OCI-LY3 (cell line): ENCODE data around the gene TPRA1.

Source experiments
- H2AFZ ChIP-seq: fragments of 200-600, 300-600 bp; shearing (Covaris generic); 2 replicates; pipeline ENCODE4 v1.6.0; 2014; ENCODE audit warnings: antibody characterized with exemption, low read depth, low read length
- H3K27ac ChIP-seq: fragments of 200-600, 300-600 bp; sonication (generic); 2 replicates; pipeline ENCODE4 v1.5.1; 2014; ENCODE audit warnings: mild to moderate bottlenecking, low read length, moderate library complexity, mixed read lengths
- H3K27me3 ChIP-seq: fragments of 200-600, 300-600 bp; sonication (generic); 2 replicates; pipeline ENCODE4 v1.6.1; 2014; ENCODE audit warnings: low read depth, low read length, mixed read lengths
- H3K36me3 ChIP-seq: fragments of 200-600, 300-600 bp; sonication (generic); replicated peaks from 2 replicates; pipeline ENCODE3; 2014; ENCODE audit warnings: low read depth, low read length, mixed read lengths
- H3K4me1 ChIP-seq: fragments of 300-600, 200-600 bp; sonication (generic); 2 replicates; pipeline ENCODE4 v1.6.1; 2014; ENCODE audit warnings: low read length, mixed read lengths
- H3K4me2 ChIP-seq: fragments of 200-600, 300-600 bp; sonication (generic); 2 replicates; pipeline ENCODE4 v1.6.1; 2014; ENCODE audit warnings: low read length, mixed read lengths
- H3K4me3 ChIP-seq: fragments of 300-600, 200-600 bp; sonication (generic); 2 replicates; pipeline ENCODE4 v1.5.1; 2014; ENCODE audit warnings: antibody characterized with exemption, mild to moderate bottlenecking, low read length, moderate library complexity
- H3K79me2 ChIP-seq: fragments of 300-600, 200-600 bp; shearing (Covaris generic); 2 replicates; pipeline ENCODE4 v1.6.1; 2014; ENCODE audit warnings: mild to moderate bottlenecking, low read length, mixed read lengths
- H3K9ac ChIP-seq: fragments of 300-600, 200-600 bp; shearing (Covaris generic); 2 replicates; pipeline ENCODE4 v1.6.0; 2014; ENCODE audit warnings: mild to moderate bottlenecking, low read length, moderate library complexity
- H3K9me3 ChIP-seq: fragments of 200-600, 300-600 bp; shearing (Covaris generic); 2 replicates; pipeline ENCODE4 v1.6.1; 2014; ENCODE audit warnings: low read length, mixed read lengths; ENCODE audit not compliant: insufficient read depth
- H4K20me1 ChIP-seq: fragments of 200-600, 300-600 bp; sonication (generic); 2 replicates; pipeline ENCODE4 v1.6.1; 2016; ENCODE audit warnings: low read length, mixed read lengths; ENCODE audit not compliant: insufficient read depth
- EZH2phosphoT487 ChIP-seq: fragments of 200-600 bp; shearing (Covaris generic); IDR thresholded peaks from 2 replicates; pipeline ENCODE4 v1.6.1; 2018; ENCODE audit warnings: antibody characterized with exemption, mixed run types, low read depth
- TF ChIP-seq, protein P1 (sequence below): fragments of 200-600, 300-600 bp; sonication (generic); IDR thresholded peaks from 2 replicates; pipeline ENCODE4 v1.5.1; 2014; ENCODE audit warnings: antibody characterized with exemption, low read length, low read depth

TPRA1 gene

DNA sequence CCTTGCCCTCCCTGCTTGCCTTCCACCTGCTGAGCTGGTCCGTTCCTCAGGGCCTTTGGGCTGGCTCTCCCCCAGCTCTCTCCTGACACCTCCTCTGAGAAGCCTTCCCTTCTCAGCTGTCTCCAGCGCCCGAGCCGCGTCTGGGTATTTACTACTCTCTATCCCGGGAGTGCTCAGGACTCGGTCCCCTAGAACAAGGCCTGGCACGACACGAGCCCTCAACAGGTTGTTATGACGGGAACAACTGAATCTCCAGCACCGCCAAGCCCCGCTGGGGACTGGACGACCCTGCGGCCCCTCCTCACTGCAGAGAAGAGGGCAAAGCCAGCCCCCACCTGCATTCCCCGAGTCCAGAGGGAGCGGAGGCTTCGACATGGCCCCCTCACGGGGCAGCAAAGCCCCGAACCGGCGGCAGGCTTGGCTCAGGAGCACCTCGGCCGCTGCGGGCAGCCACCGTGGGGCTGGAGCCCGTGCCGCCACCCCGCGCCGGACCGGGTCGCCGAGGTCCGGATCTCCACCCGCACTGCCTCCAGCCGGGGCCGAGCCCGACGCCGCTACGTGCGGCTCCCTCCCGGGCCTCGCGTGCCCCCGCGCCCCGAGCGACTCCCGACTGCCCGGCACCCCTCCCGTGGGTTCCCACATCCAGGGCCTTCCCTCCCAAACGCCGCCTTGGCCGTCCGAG lies 792 bp downstream of the TPRA1 start:
- Histone ChIP-seq H3K27ac (peak overlapping the region; percentile 68), H3K79me2 (peaks cover 57% of the 10 kb centered on the region), H2AFZ (no peak overlapping the region; the same call in 1 of the 2 replicates), H4K20me1 (peaks cover 38% of the 10 kb centered on the region), H3K27me3 (no peaks in the 10 kb centered on the region), H3K4me2 (peak overlapping the region; percentile 86), H3K9ac (peak overlapping the region; percentile 93), H3K9me3 (no peaks in the 10 kb centered on the region), H3K4me1 (peaks cover 23% of the 10 kb centered on the region), H3K4me3 (peak overlapping the region; percentile 94), H3K36me3 (peaks cover 12% of the 10 kb centered on the region)
- no peak for TF ChIP-seq EZH2phosphoT487
- TF ChIP-seq, protein P1, sequence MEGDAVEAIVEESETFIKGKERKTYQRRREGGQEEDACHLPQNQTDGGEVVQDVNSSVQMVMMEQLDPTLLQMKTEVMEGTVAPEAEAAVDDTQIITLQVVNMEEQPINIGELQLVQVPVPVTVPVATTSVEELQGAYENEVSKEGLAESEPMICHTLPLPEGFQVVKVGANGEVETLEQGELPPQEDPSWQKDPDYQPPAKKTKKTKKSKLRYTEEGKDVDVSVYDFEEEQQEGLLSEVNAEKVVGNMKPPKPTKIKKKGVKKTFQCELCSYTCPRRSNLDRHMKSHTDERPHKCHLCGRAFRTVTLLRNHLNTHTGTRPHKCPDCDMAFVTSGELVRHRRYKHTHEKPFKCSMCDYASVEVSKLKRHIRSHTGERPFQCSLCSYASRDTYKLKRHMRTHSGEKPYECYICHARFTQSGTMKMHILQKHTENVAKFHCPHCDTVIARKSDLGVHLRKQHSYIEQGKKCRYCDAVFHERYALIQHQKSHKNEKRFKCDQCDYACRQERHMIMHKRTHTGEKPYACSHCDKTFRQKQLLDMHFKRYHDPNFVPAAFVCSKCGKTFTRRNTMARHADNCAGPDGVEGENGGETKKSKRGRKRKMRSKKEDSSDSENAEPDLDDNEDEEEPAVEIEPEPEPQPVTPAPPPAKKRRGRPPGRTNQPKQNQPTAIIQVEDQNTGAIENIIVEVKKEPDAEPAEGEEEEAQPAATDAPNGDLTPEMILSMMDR = no peak

GRCh38 chr3:127588806-127589577 lies 1.5 kb downstream of the TPRA1 start:
- Histone ChIP-seq H3K9me3 (no peaks in the 10 kb centered on the region), H3K4me2 (peak overlapping the region; percentile 86), H3K79me2 (peaks cover 61% of the 10 kb centered on the region), H3K27ac (no peak overlapping the region), H3K4me3 (peak overlapping the region; percentile 94), H4K20me1 (peaks cover 41% of the 10 kb centered on the region), H3K27me3 (no peaks in the 10 kb centered on the region), H3K4me1 (peaks cover 23% of the 10 kb centered on the region), H3K36me3 (peaks cover 12% of the 10 kb centered on the region), H2AFZ (no peak overlapping the region), H3K9ac (peak overlapping the region; percentile 93)
- TF ChIP-seq, protein P1 = no peak
- TF ChIP-seq EZH2phosphoT487 = no peak

DNA sequence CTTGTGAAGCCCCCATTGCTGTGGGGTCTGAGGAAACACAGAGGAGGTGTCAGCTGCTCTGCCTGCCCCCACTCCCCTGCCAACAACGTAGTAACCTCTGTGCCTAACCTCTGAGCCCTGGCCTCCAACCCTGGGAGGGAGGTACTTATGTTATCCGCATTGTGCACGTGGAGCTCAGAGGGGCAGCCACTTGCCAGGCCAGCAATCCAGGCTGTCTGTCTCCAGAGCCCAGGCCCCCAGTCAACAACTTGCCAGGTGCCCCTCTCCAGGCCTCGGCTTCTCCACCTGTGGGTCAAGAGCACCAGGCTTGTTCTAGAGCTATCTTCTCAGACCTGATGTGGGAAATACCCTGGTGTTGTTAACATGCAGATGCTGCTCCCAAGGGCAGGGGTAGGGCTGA lies 2.7 kb downstream of the TPRA1 start:
- TF ChIP-seq EZH2phosphoT487 = no peak
- TF ChIP-seq, protein P1 = no peak
- Histone ChIP-seq H3K4me2 (no peak overlapping the region), H3K9me3 (no peaks in the 10 kb centered on the region), H3K36me3 (peaks cover 10% of the 10 kb centered on the region), H3K4me3 (no peak overlapping the region), H3K4me1 (peaks cover 23% of the 10 kb centered on the region), H3K9ac (no peak overlapping the region), H3K27ac (no peak overlapping the region), H3K27me3 (no peaks in the 10 kb centered on the region), H2AFZ (no peak overlapping the region), H4K20me1 (peaks cover 41% of the 10 kb centered on the region), H3K79me2 (peaks cover 61% of the 10 kb centered on the region)

GRCh38 chr3:127585813-127586413 lies 4.6 kb downstream of the TPRA1 start:
- Histone ChIP-seq H3K36me3 (peaks cover 10% of the 10 kb centered on the region), H3K4me1 (peaks cover 13% of the 10 kb centered on the region), H4K20me1 (peaks cover 48% of the 10 kb centered on the region), H2AFZ (no peak overlapping the region), H3K27me3 (no peaks in the 10 kb centered on the region), H3K27ac (no peak overlapping the region), H3K4me3 (no peak overlapping the region), H3K79me2 (peaks cover 67% of the 10 kb centered on the region), H3K9ac (no peak overlapping the region), H3K9me3 (no peaks in the 10 kb centered on the region), H3K4me2 (no peak overlapping the region)
- no peak for TF ChIP-seq EZH2phosphoT487
- TF ChIP-seq, protein P1 = no peak
